ENCODE measurements around the gene MYH10. TPM values are rescaled to one million over a fixed set of nuclear protein-coding genes. Genes with fewer than 3 reads are reported as not detected.

The MYH10 gene
- total and polyA plus RNA-seq, 4 donors: 9.1 to 79.1 (median 25.9) TPM

DNA sequence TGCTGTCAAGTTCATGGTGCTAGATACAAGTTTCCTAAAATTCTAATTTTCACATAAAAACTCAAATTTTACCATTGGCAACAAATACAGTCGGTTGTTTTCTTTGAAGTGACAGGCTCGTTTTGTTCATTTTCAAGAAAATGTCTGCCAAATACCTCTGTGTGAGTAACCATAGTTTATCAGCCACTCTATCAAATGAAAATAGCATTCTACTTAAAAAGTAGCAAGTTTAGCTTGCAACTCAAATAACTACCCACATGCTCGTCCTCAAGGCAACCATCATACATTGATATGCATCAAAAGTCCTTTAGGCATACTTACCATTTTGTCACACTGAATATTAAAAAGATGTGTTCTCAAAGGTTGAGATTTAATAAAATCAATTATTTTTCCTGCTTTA, 11.7 kb downstream of the MYH10 start:
- no peak for TF ChIP-seq RXRA (IDR thresholded peaks at IDR 0.05)
- TF ChIP-seq, protein P1, sequence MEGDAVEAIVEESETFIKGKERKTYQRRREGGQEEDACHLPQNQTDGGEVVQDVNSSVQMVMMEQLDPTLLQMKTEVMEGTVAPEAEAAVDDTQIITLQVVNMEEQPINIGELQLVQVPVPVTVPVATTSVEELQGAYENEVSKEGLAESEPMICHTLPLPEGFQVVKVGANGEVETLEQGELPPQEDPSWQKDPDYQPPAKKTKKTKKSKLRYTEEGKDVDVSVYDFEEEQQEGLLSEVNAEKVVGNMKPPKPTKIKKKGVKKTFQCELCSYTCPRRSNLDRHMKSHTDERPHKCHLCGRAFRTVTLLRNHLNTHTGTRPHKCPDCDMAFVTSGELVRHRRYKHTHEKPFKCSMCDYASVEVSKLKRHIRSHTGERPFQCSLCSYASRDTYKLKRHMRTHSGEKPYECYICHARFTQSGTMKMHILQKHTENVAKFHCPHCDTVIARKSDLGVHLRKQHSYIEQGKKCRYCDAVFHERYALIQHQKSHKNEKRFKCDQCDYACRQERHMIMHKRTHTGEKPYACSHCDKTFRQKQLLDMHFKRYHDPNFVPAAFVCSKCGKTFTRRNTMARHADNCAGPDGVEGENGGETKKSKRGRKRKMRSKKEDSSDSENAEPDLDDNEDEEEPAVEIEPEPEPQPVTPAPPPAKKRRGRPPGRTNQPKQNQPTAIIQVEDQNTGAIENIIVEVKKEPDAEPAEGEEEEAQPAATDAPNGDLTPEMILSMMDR (IDR thresholded peaks at IDR 0.05; ENCODE audit: low read depth, low read length, missing input control): no peak
- no peak for TF ChIP-seq FOXA1 (IDR thresholded peaks at IDR 0.05)
- no peak for TF ChIP-seq SP1 (IDR thresholded peaks at IDR 0.05)
- no peak for TF ChIP-seq NR2F2 (IDR thresholded peaks at IDR 0.05)
- TF ChIP-seq JUND (IDR thresholded peaks at IDR 0.05): no peak
- TF ChIP-seq ZBTB33 (IDR thresholded peaks at IDR 0.05): no peak
- TF ChIP-seq, protein P2, sequence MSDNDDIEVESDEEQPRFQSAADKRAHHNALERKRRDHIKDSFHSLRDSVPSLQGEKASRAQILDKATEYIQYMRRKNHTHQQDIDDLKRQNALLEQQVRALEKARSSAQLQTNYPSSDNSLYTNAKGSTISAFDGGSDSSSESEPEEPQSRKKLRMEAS (IDR thresholded peaks at IDR 0.05): no peak
- TF ChIP-seq FOXA2 (IDR thresholded peaks at IDR 0.05): no peak
- no peak for TF ChIP-seq YY1 (IDR thresholded peaks at IDR 0.05)
- TF ChIP-seq HNF4A (conservative IDR thresholded peaks at IDR 0.05): no peak
- TF ChIP-seq GABPA (IDR thresholded peaks at IDR 0.05 in 1 of 2, conservative IDR thresholded peaks at IDR 0.05 in 1 of 2): no peak
- TF ChIP-seq TAF1 (conservative IDR thresholded peaks at IDR 0.05): no peak
- no peak for TF ChIP-seq EGR1 (IDR thresholded peaks at IDR 0.05; ENCODE audit: low read depth in 2 of 2)
- TF ChIP-seq RAD21 (IDR thresholded peaks at IDR 0.05): no peak
- TF ChIP-seq REST (IDR thresholded peaks at IDR 0.05): no peak
- Histone ChIP-seq H3K9me3 (ENCODE audit: control insufficient read depth in 4 of 4, low read length in 3 of 4) (no peaks in the 10 kb centered on the region), H3K9ac (ENCODE audit: low read depth in 1 of 2, low read length in 2 of 2) (no peak overlapping the region), H3K27me3 (ENCODE audit: control insufficient read depth in 4 of 4, insufficient read depth in 4 of 4, low read length in 3 of 4) (no peaks in the 10 kb centered on the region), H3K27ac (ENCODE audit: low read depth in 1 of 2, low read length in 2 of 2) (no peak overlapping the region), H3K4me1 (ENCODE audit: control insufficient read depth in 4 of 4, insufficient read depth in 4 of 4, low read length in 3 of 4) (no peaks in the 10 kb centered on the region), H3K4me3 (ENCODE audit: low read depth in 1 of 3, low read length in 3 of 3) (no peak overlapping the region), H3K36me3 (ENCODE audit: control insufficient read depth in 4 of 4, insufficient read depth in 3 of 4, low read depth in 1 of 4, low read length in 3 of 4) (peaks cover 0 to 3% (median 2%) of the 10 kb centered on the region in 4 donors)
- DNase-seq (ENCODE audit: low spot score): no peak
- 94% methylated on average over 3 of the region's 3 CpGs for WGBS

GRCh38 chr17:8614988-8615387, 15.5 kb downstream of the MYH10 start:
- TF ChIP-seq HNF4G (IDR thresholded peaks at IDR 0.05): no peak
- no peak for TF ChIP-seq JUND (IDR thresholded peaks at IDR 0.05)
- no peak for TF ChIP-seq REST (IDR thresholded peaks at IDR 0.05)
- TF ChIP-seq, protein P3, sequence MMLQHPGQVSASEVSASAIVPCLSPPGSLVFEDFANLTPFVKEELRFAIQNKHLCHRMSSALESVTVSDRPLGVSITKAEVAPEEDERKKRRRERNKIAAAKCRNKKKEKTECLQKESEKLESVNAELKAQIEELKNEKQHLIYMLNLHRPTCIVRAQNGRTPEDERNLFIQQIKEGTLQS (IDR thresholded peaks at IDR 0.05): no peak
- no peak for TF ChIP-seq FOXA1 (IDR thresholded peaks at IDR 0.05)
- Histone ChIP-seq H3K27ac (ENCODE audit: low read depth in 1 of 2, low read length in 2 of 2) (no peak overlapping the region), H3K36me3 (ENCODE audit: control insufficient read depth in 4 of 4, insufficient read depth in 3 of 4, low read depth in 1 of 4, low read length in 3 of 4) (no peaks in the 10 kb centered on the region), H3K4me1 (ENCODE audit: control insufficient read depth in 4 of 4, insufficient read depth in 4 of 4, low read length in 3 of 4) (peaks cover 0 to 13% (median 10%) of the 10 kb centered on the region in 4 donors), H3K9me3 (ENCODE audit: control insufficient read depth in 4 of 4, low read length in 3 of 4) (no peaks in the 10 kb centered on the region), H3K27me3 (ENCODE audit: control insufficient read depth in 4 of 4, insufficient read depth in 4 of 4, low read length in 3 of 4) (no peaks in the 10 kb centered on the region), H3K4me3 (ENCODE audit: low read depth in 1 of 3, low read length in 3 of 3) (no peak overlapping the region), H3K9ac (ENCODE audit: low read depth in 1 of 2, low read length in 2 of 2) (no peak overlapping the region)
- DNase-seq (ENCODE audit: low spot score): no peak
- WGBS: 85% methylated on average over 2 of the region's 2 CpGs

All from liver (tissue), 9 donors.